Right lobe of liver (tissue), 6 donors: ENCODE measurements around the gene NYNRIN. TPM values are rescaled to one million over a fixed set of nuclear protein-coding genes. Genes with fewer than 3 reads are reported as not detected.

Source experiments
- ATAC-seq, 4 donors: fragments of 200-7000 bp; cut with Tn5 transposase; one replicate each; pipeline ENCODE4 v1.9.1; 2020; ENCODE audit warnings: mild to moderate bottlenecking in 4 of 4, moderate library complexity in 4 of 4
- DNase-seq, 3 donors: peaks; one replicate each; pipeline ENCODE4 v3.0.0-alpha.2; 2020
- H3K27ac ChIP-seq, 3 donors: fragments of 200-600 bp; one replicate each; pipeline ENCODE4 v1.8.0; 2022
- H3K27me3 ChIP-seq, 2 donors: fragments of 200-600 bp; one replicate each; pipeline ENCODE4 v1.8.0; 2022
- H3K36me3 ChIP-seq, 4 donors: fragments of 200-600 bp; sonication (generic) in 1 of 4; one replicate each; pipeline versions ENCODE4 v1.5.1 to v1.8.0; 2017 to 2022; ENCODE audit warnings: control low read depth in 1 of 4
- H3K4me1 ChIP-seq, 4 donors: fragments of 200-600 bp; sonication (generic) in 1 of 4; one replicate each; pipeline versions ENCODE4 v1.5.1 to v1.8.0; 2017 to 2022; ENCODE audit warnings: control low read depth in 1 of 4
- H3K4me3 ChIP-seq, 3 donors: fragments of 200-600 bp; one replicate each; pipeline ENCODE4 v1.8.0; 2022
- H3K9me3 ChIP-seq, 4 donors: fragments of 200-600 bp; sonication (generic) in 1 of 4; one replicate each; pipeline versions ENCODE4 v1.5.1 to v1.8.0; 2017 to 2022; ENCODE audit warnings: control low read depth in 1 of 4
- CTCF ChIP-seq, 4 donors: fragments of 200-600 bp in 3 of 4; fragments of 450-650 bp in 1 of 4; IDR thresholded peaks; one replicate each; pipeline versions ENCODE4 v1.5.1 to v1.8.0; 2016 to 2022; ENCODE audit warnings: antibody characterized with exemption in 4 of 4, mild to moderate bottlenecking in 2 of 4
- POLR2A ChIP-seq: fragments of 450-650 bp; IDR thresholded peaks from one replicate; pipeline ENCODE4 v1.6.1; 2017; ENCODE audit warnings: antibody characterized with exemption, mild to moderate bottlenecking
- WGBS: methylation state at CpG from one replicate; pipeline ENCODE4 v1.1.6; 2018; ENCODE audit warnings: low coverage, low lambda C conversion rate; ENCODE audit not compliant: insufficient coverage; ENCODE audit errors: missing lambda C conversion rate; 5-methylcytosine and 5-hydroxymethylcytosine counted together
- intact Hi-C, 2 donors: fragments of 100-400 bp; cut with DNase I; formaldehyde crosslinking; loops; one replicate each; pipeline versions ENCODE4 v1.11.2 to v1.14.1; 2022
- total RNA-seq, 6 experiments: library from RNA; depleted of rRNA in 2 of 6; stranded (reverse); fragments of >200 nt in 2 of 6; fragmentation: NEBNext Ultra II Directional in 3 of 6; extraction: Animal tissue kit (Norgen Biotek cat#: 25700) in 3 of 6; gene quantifications; one replicate each; pipeline versions ENCODE4 v1.1.0 to v1.2.4, GENCODE V29; 2016 to 2023
- donor health status: DM: no; HTN: yes; CAD: no.
- donor health status: DM: no; HTN: no; CAD: no.
- donor health status: DM: no; HTN: no; CAD: no.
- donor health status: DM: no; HTN: yes; CAD: no.
- donor health status: DM: no; HTN: yes; CAD: no.

Gene NYNRIN
- total RNA-seq, 6 experiments from 2014 or later: 1.8 to 6.1 (median 2.7) TPM

- DNase-seq (no peak), ATAC-seq (no peak)
- Histone ChIP-seq H3K4me1 (peaks cover 0 to 17% (median 0%) of the 10 kb centered on the region in 4 donors), H3K4me3 (no peak overlapping the region), H3K27ac (no peak overlapping the region), H3K9me3 (no peaks in the 10 kb centered on the region), H3K27me3 (no peaks in the 10 kb centered on the region), H3K36me3 (no peaks in the 10 kb centered on the region)
- WGBS: 46% methylated on average over 2 of the region's 2 CpGs
- TF ChIP-seq POLR2A: no peak
- TF ChIP-seq CTCF (IDR thresholded peaks at IDR 0.05): no peak
- intact Hi-C loops: no loop called here
Measured at GRCh38 chr14:24388474-24389179, 10.2 kb upstream of the NYNRIN start.

- DNase-seq: no peak
- Histone ChIP-seq H3K36me3 (no peaks in the 10 kb centered on the region), H3K4me1 (peaks cover 0 to 17% (median 0%) of the 10 kb centered on the region in 4 donors), H3K4me3 (no peak overlapping the region), H3K27ac (no peak overlapping the region), H3K27me3 (no peaks in the 10 kb centered on the region), H3K9me3 (no peaks in the 10 kb centered on the region)
- peak in 1 of 4 donors; percentile 14 for ATAC-seq
- WGBS: 67% methylated on average over 11 of the region's 11 CpGs
- intact Hi-C loops: no loop called here
- TF ChIP-seq POLR2A (no peak), CTCF (IDR thresholded peaks at IDR 0.05) (no peak)
Measured at GRCh38 chr14:24389226-24389848, 9.5 kb upstream of the NYNRIN start.

GRCh38 chr14:24390701-24391468 is 7.9 kb upstream of the NYNRIN start:
- Histone ChIP-seq H3K9me3 (no peaks in the 10 kb centered on the region), H3K4me3 (no peak overlapping the region), H3K4me1 (peaks cover 0 to 17% (median 0%) of the 10 kb centered on the region in 4 donors), H3K36me3 (no peaks in the 10 kb centered on the region), H3K27ac (no peak overlapping the region), H3K27me3 (no peaks in the 10 kb centered on the region)
- no peak for ATAC-seq
- DNase-seq: no peak
- intact Hi-C loops: no loop called here
- TF ChIP-seq CTCF (IDR thresholded peaks at IDR 0.05): no peak
- TF ChIP-seq POLR2A: no peak
- WGBS: 43% methylated on average over 6 of the region's 6 CpGs

- intact Hi-C loops: no loop called here
- no peak overlapping the region for H3K27ac ChIP-seq
- ATAC-seq (peak in 2 of 4 donors; percentile 13 to 21), DNase-seq (no peak)
- no peaks in the 10 kb centered on the region for H3K36me3 ChIP-seq
- TF ChIP-seq CTCF (IDR thresholded peaks at IDR 0.05) (no peak), POLR2A (no peak)
- WGBS: 66% methylated on average over 8 of the region's 8 CpGs
- H3K27me3 ChIP-seq: no peaks in the 10 kb centered on the region
- H3K4me3 ChIP-seq: no peak overlapping the region
- no peaks in the 10 kb centered on the region for H3K9me3 ChIP-seq
- H3K4me1 ChIP-seq: peaks cover 0 to 10% (median 0%) of the 10 kb centered on the region in 4 donors
Measured at GRCh38 chr14:24392325-24393091, 6.3 kb upstream of the NYNRIN start.
